Measurements from ENCODE around the gene SELENOT. TPM values are rescaled to one million over a fixed set of nuclear protein-coding genes. Genes with fewer than 3 reads are reported as not detected.

SELENOT gene
- total RNA-seq = 10 to 100 TPM; 82.4 to 85.7 TPM

DNA sequence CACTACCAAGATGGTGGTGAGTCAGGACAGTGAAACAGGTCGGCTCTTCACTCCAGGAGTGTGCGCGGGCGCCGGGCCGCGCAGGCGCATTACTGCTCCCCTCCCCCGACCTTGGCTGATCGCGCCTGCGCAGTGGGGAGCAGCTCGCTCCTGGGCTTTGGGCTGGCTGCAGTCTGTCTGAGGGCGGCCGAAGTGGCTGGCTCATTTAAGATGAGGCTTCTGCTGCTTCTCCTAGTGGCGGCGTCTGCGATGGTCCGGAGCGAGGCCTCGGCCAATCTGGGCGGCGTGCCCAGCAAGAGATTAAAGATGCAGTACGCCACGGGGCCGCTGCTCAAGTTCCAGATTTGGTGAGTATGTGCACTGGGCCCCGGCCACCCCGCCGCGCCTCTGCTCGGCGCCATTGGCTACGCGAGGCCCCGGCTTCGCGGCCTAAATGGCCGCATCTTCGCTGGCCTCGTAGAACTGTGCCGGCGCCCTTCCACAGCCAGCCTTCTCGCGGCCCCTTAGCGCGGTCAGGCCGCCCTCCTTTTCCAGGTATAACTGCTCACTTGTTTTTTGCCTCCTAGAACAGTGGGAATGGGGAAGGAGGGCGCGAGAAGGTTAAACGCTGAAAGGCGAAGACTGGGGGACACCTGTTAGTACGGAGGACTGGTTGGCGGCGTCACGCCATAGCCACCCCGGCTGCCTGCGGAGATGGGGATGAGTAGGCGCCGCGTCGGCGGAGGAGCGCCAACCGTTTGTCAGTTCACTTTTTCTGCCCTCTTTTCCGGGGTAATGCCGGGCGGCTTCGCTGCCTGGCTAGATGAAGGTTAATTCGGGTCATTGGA lies at the start of gene SELENOT:
Gene SELENOT (plus strand): TSS at position 169 of the 827 bp plus-strand sequence. CDS start 42 bp downstream, at position 211.

Other genes with a start within 250 kb of the SELENOT start
- 10 to 100 TPM; 15.9 to 16.7 TPM for gene TSC22D2, start 195.0 kb upstream of the SELENOT start, total RNA-seq
- 100 to 1,000 TPM; 101 to 102 TPM for gene SERP1, start 56.8 kb upstream of the SELENOT start, total RNA-seq
- 100 to 1,000 TPM; 104 to 106 TPM for gene EIF2A, start 56.5 kb upstream of the SELENOT start, total RNA-seq
- gene ERICH6, start 100.6 kb downstream of the SELENOT start, total RNA-seq = under 1 TPM; 0.36 to 0.48 TPM
- gene SIAH2, start 159.8 kb downstream of the SELENOT start, total RNA-seq = 10 to 100 TPM; 32.5 to 32.9 TPM